Muscle of leg (tissue), 11 donors: ENCODE data around the gene DENND11. TPM values are rescaled to one million over a fixed set of nuclear protein-coding genes. Genes with fewer than 3 reads are reported as not detected.

Experiments used
- DNase-seq: peaks from one replicate; pipeline ENCODE4 v3.0.0; 2013
- H3K27ac ChIP-seq: one replicate; pipeline ENCODE4 v1.5.1; 2013; ENCODE audit warnings: mild to moderate bottlenecking, low read length, control low read depth
- H3K27me3 ChIP-seq: one replicate; pipeline ENCODE4 v1.6.1; 2013; ENCODE audit warnings: low read length; ENCODE audit not compliant: control insufficient read depth, insufficient read depth
- H3K36me3 ChIP-seq: one replicate; pipeline ENCODE4 v1.6.1; 2013; ENCODE audit warnings: low read length; ENCODE audit not compliant: control insufficient read depth, insufficient read depth
- H3K4me1 ChIP-seq: one replicate; pipeline ENCODE4 v1.6.1; 2013; ENCODE audit warnings: low read length; ENCODE audit not compliant: control insufficient read depth, insufficient read depth
- H3K4me3 ChIP-seq: one replicate; pipeline ENCODE4 v1.5.1; 2013; ENCODE audit warnings: low read length, control low read depth
- H3K9me3 ChIP-seq: replicated peaks from 2 replicates; pipeline ENCODE4 v1.6.1; 2013; ENCODE audit warnings: low read depth, low read length; ENCODE audit not compliant: control insufficient read depth
- WGBS: methylation state at CpG from one replicate; pipeline ENCODE4 v1.1.5; 2013; ENCODE audit warnings: missing lambda C conversion rate; ENCODE audit not compliant: insufficient coverage; 5-methylcytosine and 5-hydroxymethylcytosine counted together
- polyA plus RNA-seq, 8 donors: library from polyadenylated mRNA; unstranded; fragments of 120-200 nt; gene quantifications; one replicate each; pipeline versions ENCODE4 v1.2.1 to v1.2.3, GENCODE V29; 2013; ENCODE audit warnings: inconsistent platforms in 1 of 8, low replicate concordance in 1 of 8; ENCODE audit not compliant: insufficient read length in 8 of 8, insufficient read depth in 1 of 8
- total RNA-seq: library from RNA; stranded (reverse); fragments of 120-200 nt; gene quantifications from one replicate; pipeline ENCODE4 v1.2.4, GENCODE V29; 2013

Gene DENND11
- total and polyA plus RNA-seq, 9 donors: 6.3 to 10.1 (median 8.0) TPM

GRCh38 chr7:141729020-141729419, 27.1 kb upstream of the DENND11 start:
- H3K36me3 ChIP-seq: no peaks in the 10 kb centered on the region
- no peak overlapping the region for H3K27ac ChIP-seq
- DNase-seq: no peak
- no peak overlapping the region for H3K4me3 ChIP-seq
- no CpG with 5 or more reads among the region's 1 CpG for WGBS
- no peaks in the 10 kb centered on the region for H3K27me3 ChIP-seq
- no peaks in the 10 kb centered on the region for H3K4me1 ChIP-seq
- H3K9me3 ChIP-seq: no peaks in the 10 kb centered on the region

- H3K9me3 ChIP-seq: no peaks in the 10 kb centered on the region
- WGBS: no CpG with 5 or more reads among the region's 2 CpGs
- DNase-seq: no peak
- H3K36me3 ChIP-seq: no peaks in the 10 kb centered on the region
- no peak overlapping the region for H3K27ac ChIP-seq
- no peaks in the 10 kb centered on the region for H3K4me1 ChIP-seq
- H3K4me3 ChIP-seq: no peak overlapping the region
- H3K27me3 ChIP-seq: no peaks in the 10 kb centered on the region
Measured at GRCh38 chr7:141722529-141722928, 20.6 kb upstream of the DENND11 start.

GRCh38 chr7:141717450-141717849, 15.5 kb upstream of the DENND11 start:
- H3K4me1 ChIP-seq: no peaks in the 10 kb centered on the region
- no peaks in the 10 kb centered on the region for H3K36me3 ChIP-seq
- no peaks in the 10 kb centered on the region for H3K27me3 ChIP-seq
- DNase-seq: no peak
- no peaks in the 10 kb centered on the region for H3K9me3 ChIP-seq
- no peak overlapping the region for H3K4me3 ChIP-seq
- WGBS: no CpG with 5 or more reads among the region's 1 CpG
- no peak overlapping the region for H3K27ac ChIP-seq

GRCh38 chr7:141715794-141716689, 14.1 kb upstream of the DENND11 start:
- DNase-seq: no peak
- 40% methylated on average over 3 of the region's 6 CpGs for WGBS
- H3K27ac ChIP-seq: no peak overlapping the region
- no peaks in the 10 kb centered on the region for H3K9me3 ChIP-seq
- no peaks in the 10 kb centered on the region for H3K27me3 ChIP-seq
- no peaks in the 10 kb centered on the region for H3K4me1 ChIP-seq
- H3K36me3 ChIP-seq: no peaks in the 10 kb centered on the region
- no peak overlapping the region for H3K4me3 ChIP-seq

GRCh38 chr7:141715018-141715417, 13.1 kb upstream of the DENND11 start:
- no peaks in the 10 kb centered on the region for H3K36me3 ChIP-seq
- WGBS: no CpG with 5 or more reads among the region's 4 CpGs
- no peak for DNase-seq
- H3K9me3 ChIP-seq: no peaks in the 10 kb centered on the region
- no peak overlapping the region for H3K4me3 ChIP-seq
- H3K4me1 ChIP-seq: no peaks in the 10 kb centered on the region
- no peak overlapping the region for H3K27ac ChIP-seq
- no peaks in the 10 kb centered on the region for H3K27me3 ChIP-seq

GRCh38 chr7:141714571-141714970, 12.6 kb upstream of the DENND11 start:
- Histone ChIP-seq H3K9me3 (no peaks in the 10 kb centered on the region), H3K4me3 (no peak overlapping the region), H3K36me3 (no peaks in the 10 kb centered on the region), H3K27ac (no peak overlapping the region), H3K27me3 (no peaks in the 10 kb centered on the region), H3K4me1 (no peaks in the 10 kb centered on the region)
- 47% methylated on average over 2 of the region's 2 CpGs for WGBS
- no peak for DNase-seq

GRCh38 chr7:141713890-141714289, 11.9 kb upstream of the DENND11 start:
- Histone ChIP-seq H3K27me3 (no peaks in the 10 kb centered on the region), H3K4me1 (no peaks in the 10 kb centered on the region), H3K27ac (no peak overlapping the region), H3K9me3 (no peaks in the 10 kb centered on the region), H3K4me3 (no peak overlapping the region), H3K36me3 (no peaks in the 10 kb centered on the region)
- WGBS: 100% methylated on average over 1 of the region's 1 CpG
- DNase-seq: no peak

GRCh38 chr7:141712603-141713255, 10.8 kb upstream of the DENND11 start:
- no peaks in the 10 kb centered on the region for H3K4me1 ChIP-seq
- H3K4me3 ChIP-seq: no peak overlapping the region
- H3K27ac ChIP-seq: no peak overlapping the region
- no peak for DNase-seq
- H3K9me3 ChIP-seq: no peaks in the 10 kb centered on the region
- no CpG with 5 or more reads among the region's 5 CpGs for WGBS
- H3K36me3 ChIP-seq: no peaks in the 10 kb centered on the region
- H3K27me3 ChIP-seq: no peaks in the 10 kb centered on the region

- no CpG with 5 or more reads among the region's 1 CpG for WGBS
- no peak overlapping the region for H3K27ac ChIP-seq
- no peak for DNase-seq
Measured at GRCh38 chr7:141710301-141710700, 8.3 kb upstream of the DENND11 start.

GRCh38 chr7:141709749-141710148, 7.8 kb upstream of the DENND11 start:
- no peak for DNase-seq
- Histone ChIP-seq H3K9me3 (no peaks in the 10 kb centered on the region), H3K4me3 (no peak overlapping the region), H3K27me3 (peaks cover 4% of the 10 kb centered on the region), H3K36me3 (no peaks in the 10 kb centered on the region), H3K27ac (no peak overlapping the region), H3K4me1 (no peaks in the 10 kb centered on the region)
- no CpG with 5 or more reads among the region's 4 CpGs for WGBS

More at GRCh38 chr7:141710301-141710700, 8.3 kb upstream of the DENND11 start:
- Histone ChIP-seq H3K9me3 (no peaks in the 10 kb centered on the region), H3K4me3 (no peak overlapping the region), H3K27me3 (peaks cover 2% of the 10 kb centered on the region), H3K4me1 (no peaks in the 10 kb centered on the region), H3K36me3 (no peaks in the 10 kb centered on the region)
